GM23338 (cell line): Measurements from ENCODE around the gene APOH.

Experiments
- CTCF ChIP-seq, 2 experiments: fragments of 200-600 bp in 1 of 2; sonication (generic) in 1 of 2; conservative IDR thresholded peaks; 2 replicates each; pipeline versions ENCODE4 v1.5.1 to v1.6.1; 2016 to 2017; ENCODE audit warnings: antibody characterized with exemption in 2 of 2, low read depth in 2 of 2, mild to moderate bottlenecking in 2 of 2, moderate library complexity in 1 of 2
- EZH2 ChIP-seq: fragments of 200-600 bp; sonication (generic); IDR thresholded peaks from one replicate; pipeline ENCODE4 v1.8.0; 2017; ENCODE audit warnings: antibody characterized with exemption, mild to moderate bottlenecking, low read depth; ENCODE audit not compliant: unreplicated experiment
- POLR2AphosphoS5 ChIP-seq: IDR thresholded peaks from 2 replicates; pipeline ENCODE4 v1.6.1; 2016; ENCODE audit warnings: antibody characterized with exemption, low read depth

- TF ChIP-seq EZH2 (no peak), POLR2AphosphoS5 (no peak), CTCF (conservative IDR thresholded peaks at IDR 0.05; ENCODE audit: low read depth in 2 of 2) (no peak)
These were observed 36.9 kb downstream of the APOH start for GRCh38 chr17:66192378-66192687.
